ENCODE measurements around the gene GMPR. TPM values are rescaled to one million over a fixed set of nuclear protein-coding genes. Genes with fewer than 3 reads are reported as not detected.

The GMPR gene
- total RNA-seq, 1 experiment from 2014 or later = 24.0 TPM

- Histone ChIP-seq H4K20me1 (ENCODE audit: insufficient read depth) (no peaks in the 10 kb centered on the region), H3K9ac (ENCODE audit: low read length) (no peak overlapping the region), H3K9me3 (ENCODE audit: control insufficient read depth in 1 of 2, insufficient read depth in 1 of 2, low read depth in 1 of 2, low read length in 2 of 2) (no peaks in the 10 kb centered on the region), H3K27me3 (ENCODE audit: insufficient read depth, low read length) (no peaks in the 10 kb centered on the region), H3K36me3 (ENCODE audit: control insufficient read depth in 1 of 2, insufficient read depth in 2 of 2, low read length in 2 of 2) (no peaks in the 10 kb centered on the region), H3K4me1 (ENCODE audit: control insufficient read depth in 1 of 2, insufficient read depth in 2 of 2, low read length in 2 of 2) (peaks cover 10 to 15% of the 10 kb centered on the region in 2 experiments), H3K4me2 (ENCODE audit: low read length) (no peak overlapping the region), H3K79me2 (ENCODE audit: insufficient read depth, low read length) (peaks cover 7% of the 10 kb centered on the region; the same call in 1 of the 2 replicates), H3K27ac (ENCODE audit: low read depth, low read length) (no peak overlapping the region), H3K4me3 (replicated peaks in 1 of 2; ENCODE audit: low read depth in 1 of 2, low read length in 2 of 2) (no peak overlapping the region), H2AFZ (ENCODE audit: low read depth, low read length, poor library complexity, severe bottlenecking) (no peak overlapping the region), H3K9me2 (ENCODE audit: insufficient read depth) (no peaks in the 10 kb centered on the region)
- TF ChIP-seq FOSL1 (IDR thresholded peaks at IDR 0.05; ENCODE audit: low read depth) = no peak
- no peak for ATAC-seq
- ChIA-PET POLR2A (no interaction called here), RAD21 (ENCODE audit: low non-redundant PET in 1 of 2, low total read pairs in 2 of 2, uncharacterized antibody in 2 of 2, unreplicated experiment in 2 of 2) (no interaction called here), CTCF (no interaction called here)
- no TSS peak for BruUV-seq (replicated peaks)
- intact Hi-C loops (cut with micrococcal nuclease) = no loop called here
- DNase-seq (ENCODE audit: low read depth, low spot score) = no peak
Measured at GRCh38 chr6:16236631-16237199, 1.7 kb upstream of the GMPR start.

DNA sequence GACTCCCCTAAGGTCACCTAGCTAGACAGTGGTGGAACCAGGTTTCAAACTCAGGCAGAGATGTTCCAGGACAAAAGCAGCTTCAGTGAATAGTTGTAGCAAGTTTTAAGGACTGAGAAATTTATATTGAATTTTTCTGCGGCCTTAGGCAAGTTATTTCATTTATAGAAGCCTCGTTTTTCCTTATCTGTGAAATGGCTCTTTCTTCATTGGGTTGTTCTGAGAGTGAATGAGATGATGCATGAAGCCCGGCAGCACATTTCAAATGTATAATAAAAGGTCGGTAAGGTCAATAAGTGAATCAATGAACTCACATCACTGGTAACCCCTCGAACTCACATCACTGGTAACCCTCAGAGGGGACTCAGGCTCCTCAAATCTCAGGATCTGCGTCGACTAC is 1.1 kb upstream of the GMPR start:
- Histone ChIP-seq H3K9me3 (ENCODE audit: control insufficient read depth in 1 of 2, insufficient read depth in 1 of 2, low read depth in 1 of 2, low read length in 2 of 2) (no peaks in the 10 kb centered on the region), H3K4me1 (ENCODE audit: control insufficient read depth in 1 of 2, insufficient read depth in 2 of 2, low read length in 2 of 2) (peaks cover 10 to 15% of the 10 kb centered on the region in 2 experiments), H3K27ac (ENCODE audit: low read depth, low read length) (no peak overlapping the region), H3K9ac (ENCODE audit: low read length) (no peak overlapping the region), H2AFZ (ENCODE audit: low read depth, low read length, poor library complexity, severe bottlenecking) (peak overlapping the region; percentile 71), H3K4me2 (ENCODE audit: low read length) (peak overlapping the region; percentile 92; the same call in 1 of the 2 replicates), H3K36me3 (ENCODE audit: control insufficient read depth in 1 of 2, insufficient read depth in 2 of 2, low read length in 2 of 2) (no peaks in the 10 kb centered on the region), H3K79me2 (ENCODE audit: insufficient read depth, low read length) (peaks cover 7% of the 10 kb centered on the region; the same call in 1 of the 2 replicates), H3K9me2 (ENCODE audit: insufficient read depth) (no peaks in the 10 kb centered on the region), H3K27me3 (ENCODE audit: insufficient read depth, low read length) (no peaks in the 10 kb centered on the region), H4K20me1 (ENCODE audit: insufficient read depth) (no peaks in the 10 kb centered on the region), H3K4me3 (replicated peaks in 1 of 2; ENCODE audit: low read depth in 1 of 2, low read length in 2 of 2) (no peak overlapping the region)
- ChIA-PET CTCF (no interaction called here), POLR2A (no interaction called here), RAD21 (ENCODE audit: low non-redundant PET in 1 of 2, low total read pairs in 2 of 2, uncharacterized antibody in 2 of 2, unreplicated experiment in 2 of 2) (no interaction called here)
- no TSS peak for BruUV-seq (replicated peaks)
- no peak for ATAC-seq
- DNase-seq (ENCODE audit: low read depth, low spot score) = no peak
- TF ChIP-seq ZNF274 (IDR thresholded peaks at IDR 0.05; ENCODE audit: low read depth, low read length) (no peak), ZBTB33 (IDR thresholded peaks at IDR 0.05; ENCODE audit: extremely low read depth, insufficient replicate concordance, low read length) (no peak), EZH2phosphoT487 (IDR thresholded peaks at IDR 0.05; ENCODE audit: borderline replicate concordance) (no peak), JUND (IDR thresholded peaks at IDR 0.05) (no peak), CTCF (IDR thresholded peaks at IDR 0.05 in 2 of 3, conservative IDR thresholded peaks at IDR 0.05 in 1 of 3; ENCODE audit: borderline replicate concordance in 1 of 3, insufficient read depth in 1 of 3, low read depth in 2 of 3, low read length in 2 of 3) (no peak), CEBPB (IDR thresholded peaks at IDR 0.05; ENCODE audit: low read depth) (no peak), POLR2AphosphoS5 (IDR thresholded peaks at IDR 0.05; ENCODE audit: low read depth, low read length) (no peak), ZFX (IDR thresholded peaks at IDR 0.05) (no peak), SRF (IDR thresholded peaks at IDR 0.05; ENCODE audit: low read depth) (no peak)
- TF ChIP-seq, protein P1, sequence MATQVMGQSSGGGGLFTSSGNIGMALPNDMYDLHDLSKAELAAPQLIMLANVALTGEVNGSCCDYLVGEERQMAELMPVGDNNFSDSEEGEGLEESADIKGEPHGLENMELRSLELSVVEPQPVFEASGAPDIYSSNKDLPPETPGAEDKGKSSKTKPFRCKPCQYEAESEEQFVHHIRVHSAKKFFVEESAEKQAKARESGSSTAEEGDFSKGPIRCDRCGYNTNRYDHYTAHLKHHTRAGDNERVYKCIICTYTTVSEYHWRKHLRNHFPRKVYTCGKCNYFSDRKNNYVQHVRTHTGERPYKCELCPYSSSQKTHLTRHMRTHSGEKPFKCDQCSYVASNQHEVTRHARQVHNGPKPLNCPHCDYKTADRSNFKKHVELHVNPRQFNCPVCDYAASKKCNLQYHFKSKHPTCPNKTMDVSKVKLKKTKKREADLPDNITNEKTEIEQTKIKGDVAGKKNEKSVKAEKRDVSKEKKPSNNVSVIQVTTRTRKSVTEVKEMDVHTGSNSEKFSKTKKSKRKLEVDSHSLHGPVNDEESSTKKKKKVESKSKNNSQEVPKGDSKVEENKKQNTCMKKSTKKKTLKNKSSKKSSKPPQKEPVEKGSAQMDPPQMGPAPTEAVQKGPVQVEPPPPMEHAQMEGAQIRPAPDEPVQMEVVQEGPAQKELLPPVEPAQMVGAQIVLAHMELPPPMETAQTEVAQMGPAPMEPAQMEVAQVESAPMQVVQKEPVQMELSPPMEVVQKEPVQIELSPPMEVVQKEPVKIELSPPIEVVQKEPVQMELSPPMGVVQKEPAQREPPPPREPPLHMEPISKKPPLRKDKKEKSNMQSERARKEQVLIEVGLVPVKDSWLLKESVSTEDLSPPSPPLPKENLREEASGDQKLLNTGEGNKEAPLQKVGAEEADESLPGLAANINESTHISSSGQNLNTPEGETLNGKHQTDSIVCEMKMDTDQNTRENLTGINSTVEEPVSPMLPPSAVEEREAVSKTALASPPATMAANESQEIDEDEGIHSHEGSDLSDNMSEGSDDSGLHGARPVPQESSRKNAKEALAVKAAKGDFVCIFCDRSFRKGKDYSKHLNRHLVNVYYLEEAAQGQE (IDR thresholded peaks at IDR 0.05; ENCODE audit: low read depth) = no peak
- intact Hi-C loops (cut with micrococcal nuclease) = no loop called here
